H9 (cell line): ENCODE data around the gene CEP83. TPM values are rescaled to one million over a fixed set of nuclear protein-coding genes. Genes with fewer than 3 reads are reported as not detected.

Experiments
- DNase-seq: peaks from one replicate; pipeline ENCODE4 v3.0.0-alpha.2; 2017
- H2AFZ ChIP-seq: one replicate; pipeline ENCODE4 v1.6.1; 2013; ENCODE audit warnings: mild to moderate bottlenecking, low read length, control low read depth, moderate library complexity
- H2AK5ac ChIP-seq: 2 replicates; pipeline ENCODE4 v1.6.1; 2013; ENCODE audit warnings: low read length, control low read depth, mixed read lengths; ENCODE audit not compliant: insufficient read length
- H2BK120ac ChIP-seq: one replicate; pipeline ENCODE4 v1.6.1; 2013; ENCODE audit warnings: low read depth, mild to moderate bottlenecking, low read length, control low read depth, inconsistent platforms; ENCODE audit not compliant: poor library complexity, severe bottlenecking
- H2BK12ac ChIP-seq: 2 replicates; pipeline ENCODE4 v1.6.1; 2013; ENCODE audit warnings: low read length, control low read depth, mixed read lengths, low read depth; ENCODE audit not compliant: insufficient read length
- H2BK15ac ChIP-seq: 2 replicates; pipeline ENCODE4 v1.6.1; 2013; ENCODE audit warnings: low read depth, low read length, control low read depth
- H2BK20ac ChIP-seq: one replicate; pipeline ENCODE4 v1.6.1; 2013; ENCODE audit warnings: low read depth, mild to moderate bottlenecking, low read length, control low read depth, inconsistent platforms; ENCODE audit not compliant: poor library complexity, severe bottlenecking
- H2BK5ac ChIP-seq: 2 replicates; pipeline ENCODE4 v1.6.1; 2013; ENCODE audit warnings: low read length, control low read depth, mixed read lengths; ENCODE audit not compliant: insufficient read length
- H3K14ac ChIP-seq: 2 replicates; pipeline ENCODE4 v1.6.1; 2013; ENCODE audit warnings: low read length, control low read depth; ENCODE audit not compliant: insufficient read depth
- H3K18ac ChIP-seq: 2 replicates; pipeline ENCODE4 v1.6.1; 2013; ENCODE audit warnings: low read depth, mild to moderate bottlenecking, mixed read lengths, low read length, control low read depth; ENCODE audit not compliant: insufficient read length
- H3K23ac ChIP-seq: 2 replicates; pipeline ENCODE4 v1.6.1; 2013; ENCODE audit warnings: low read length, control low read depth, mixed read lengths, low read depth; ENCODE audit not compliant: insufficient read length
- H3K23me2 ChIP-seq: 2 replicates; pipeline ENCODE4 v1.6.1; 2013; ENCODE audit warnings: low read depth, mild to moderate bottlenecking, mixed read lengths, low read length, control low read depth; ENCODE audit not compliant: insufficient read length, poor library complexity, severe bottlenecking
- H3K27ac ChIP-seq: 2 replicates; pipeline ENCODE4 v1.5.1; 2013; ENCODE audit warnings: low read length, control low read depth, mixed read lengths, low read depth; ENCODE audit not compliant: insufficient read length
- H3K27me3 ChIP-seq: 2 replicates; pipeline ENCODE4 v1.6.1; 2013; ENCODE audit warnings: low read length, control low read depth, inconsistent platforms; ENCODE audit not compliant: insufficient read depth
- H3K4ac ChIP-seq: 2 replicates; pipeline ENCODE4 v1.6.1; 2013; ENCODE audit warnings: low read depth, mild to moderate bottlenecking, control low read depth, inconsistent platforms, low read length, moderate library complexity
- H3K4me1 ChIP-seq: 2 replicates; pipeline ENCODE4 v1.6.1; 2013; ENCODE audit warnings: low read length, control low read depth, inconsistent platforms; ENCODE audit not compliant: insufficient read depth
- H3K4me2 ChIP-seq: 2 replicates; pipeline ENCODE4 v1.6.1; 2013; ENCODE audit warnings: low read length, control low read depth, mixed read lengths; ENCODE audit not compliant: insufficient read length, insufficient read depth
- H3K56ac ChIP-seq: 2 replicates; pipeline ENCODE4 v1.6.1; 2013; ENCODE audit warnings: low read depth, mild to moderate bottlenecking, mixed read lengths, low read length, control low read depth; ENCODE audit not compliant: insufficient read length
- H3K79me1 ChIP-seq: 2 replicates; pipeline ENCODE4 v1.6.1; 2013; ENCODE audit warnings: low read depth, mild to moderate bottlenecking, moderate library complexity, low read length, control low read depth, inconsistent platforms; ENCODE audit not compliant: insufficient read depth, poor library complexity, severe bottlenecking
- H3K79me2 ChIP-seq: 2 replicates; pipeline ENCODE4 v1.6.1; 2013; ENCODE audit warnings: low read length, control low read depth, inconsistent platforms; ENCODE audit not compliant: insufficient read depth
- H3K9ac ChIP-seq: 2 replicates; pipeline ENCODE4 v1.6.1; 2013; ENCODE audit warnings: low read length, control low read depth, mixed read lengths; ENCODE audit not compliant: insufficient read length; ENCODE audit errors: extremely low read depth
- H3K9me3 ChIP-seq: one replicate; pipeline ENCODE4 v1.6.1; 2013; ENCODE audit warnings: low read depth, low read length, inconsistent platforms; ENCODE audit not compliant: control insufficient read depth
- H3T11ph ChIP-seq: one replicate; pipeline ENCODE4 v1.6.1; 2013; ENCODE audit warnings: mild to moderate bottlenecking, low read length, control low read depth, inconsistent platforms
- H4K20me1 ChIP-seq: one replicate; pipeline ENCODE4 v1.6.1; 2013; ENCODE audit not compliant: control insufficient read depth, insufficient read length, insufficient read depth
- H4K5ac ChIP-seq: 2 replicates; pipeline ENCODE4 v1.6.1; 2013; ENCODE audit warnings: low read depth, mild to moderate bottlenecking, mixed read lengths, low read length, control low read depth; ENCODE audit not compliant: insufficient read length
- H4K8ac ChIP-seq: replicated peaks from 2 replicates; pipeline ENCODE4 v1.6.1; 2013; ENCODE audit warnings: low read length, control low read depth, mixed read lengths, low read depth; ENCODE audit not compliant: insufficient read length
- H4K91ac ChIP-seq: 2 replicates; pipeline ENCODE4 v1.6.1; 2013; ENCODE audit warnings: low read depth, mild to moderate bottlenecking, moderate library complexity, mixed read lengths, low read length, control low read depth; ENCODE audit not compliant: insufficient read length
- H3K27ac Mint-ChIP-seq, 3 experiments: 2 replicates in 2 of 3; 3 replicates in 1 of 3; pipeline ENCODE4 v1.8.0; 2020 to 2021; ENCODE audit warnings: mixed read lengths in 3 of 3, mild to moderate bottlenecking in 1 of 3, moderate library complexity in 1 of 3
- H3K27me3 Mint-ChIP-seq: 2 replicates; pipeline ENCODE4 v1.8.0; 2021; ENCODE audit warnings: low read depth, mild to moderate bottlenecking, moderate library complexity, mixed read lengths
- H3K36me3 Mint-ChIP-seq, 3 experiments: 2 replicates in 2 of 3; 3 replicates in 1 of 3; pipeline ENCODE4 v1.8.0; 2020 to 2021; ENCODE audit warnings: low read depth in 3 of 3, mixed read lengths in 3 of 3; ENCODE audit not compliant: insufficient read depth in 1 of 3
- H3K4me1 Mint-ChIP-seq, 2 experiments: 2 replicates each; pipeline ENCODE4 v1.8.0; 2020; ENCODE audit warnings: mixed read lengths in 2 of 2
- H3K4me3 Mint-ChIP-seq, 2 experiments: 2 replicates in 1 of 2; 3 replicates in 1 of 2; pipeline ENCODE4 v1.8.0; 2020 to 2021; ENCODE audit warnings: mild to moderate bottlenecking in 2 of 2, mixed read lengths in 2 of 2, moderate library complexity in 1 of 2
- H3K9me3 Mint-ChIP-seq, 2 experiments: 2 replicates in 1 of 2; 3 replicates in 1 of 2; pipeline ENCODE4 v1.8.0; 2020; ENCODE audit warnings: mild to moderate bottlenecking in 2 of 2, mixed read lengths in 2 of 2, moderate library complexity in 1 of 2
- total RNA-seq: library from RNA; stranded (reverse); gene quantifications from 2 replicates; pipeline ENCODE4 v1.2.1, GENCODE V29; 2021
- TF ChIP-seq, protein P1 (sequence below): fragments of 200-600 bp; sonication (generic); conservative IDR thresholded peaks from 3 replicates; pipeline ENCODE4 v1.8.0; 2021; ENCODE audit warnings: antibody characterized with exemption, mild to moderate bottlenecking

The CEP83 gene
- total RNA-seq, 1 experiment from 2014 or later, result 26.5 TPM

DNA sequence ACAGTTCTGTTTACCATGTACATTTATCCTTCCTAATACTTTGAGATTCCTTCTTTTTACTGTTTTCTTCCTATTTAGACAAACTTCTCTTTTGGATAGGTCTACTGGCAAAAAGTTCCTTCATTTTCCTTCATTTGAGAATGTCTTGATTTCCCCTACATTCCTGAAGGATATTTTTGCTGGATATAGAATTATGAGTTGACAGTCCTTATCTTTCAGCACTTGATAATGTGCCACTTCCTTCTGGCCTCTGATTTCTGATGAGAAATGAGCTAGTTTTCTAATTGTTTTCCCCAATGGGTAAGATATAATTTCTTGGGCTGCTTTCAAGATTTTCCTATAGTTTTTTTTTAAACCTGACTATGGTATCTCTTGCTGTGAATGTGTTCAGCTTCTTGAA, 75.6 kb downstream of the CEP83 start:
- no peak overlapping the region for H2BK120ac ChIP-seq
- H3K4me1 ChIP-seq, result no peaks in the 10 kb centered on the region
- H4K20me1 ChIP-seq, result no peaks in the 10 kb centered on the region
- no peak overlapping the region for H2BK20ac ChIP-seq
- H2AFZ ChIP-seq, result no peak overlapping the region
- H3K9ac ChIP-seq, result no peak overlapping the region
- no peak overlapping the region for H3K4me2 ChIP-seq
- H2BK12ac ChIP-seq, result no peak overlapping the region
- H4K8ac ChIP-seq, result no peak overlapping the region
- no peak overlapping the region for H3T11ph ChIP-seq
- H4K5ac ChIP-seq, result no peak overlapping the region
- H4K91ac ChIP-seq, result no peak overlapping the region
- no peak overlapping the region for H2BK15ac ChIP-seq
- no peaks in the 10 kb centered on the region for H3K79me1 ChIP-seq
- no peaks in the 10 kb centered on the region for H3K4me1 Mint-ChIP-seq
- H3K36me3 Mint-ChIP-seq, result peaks cover 19 to 22% (median 20%) of the 10 kb centered on the region in 3 experiments; a peak in 6 of 7 replicates
- H3K79me2 ChIP-seq, result no peaks in the 10 kb centered on the region
- TF ChIP-seq, protein P1, sequence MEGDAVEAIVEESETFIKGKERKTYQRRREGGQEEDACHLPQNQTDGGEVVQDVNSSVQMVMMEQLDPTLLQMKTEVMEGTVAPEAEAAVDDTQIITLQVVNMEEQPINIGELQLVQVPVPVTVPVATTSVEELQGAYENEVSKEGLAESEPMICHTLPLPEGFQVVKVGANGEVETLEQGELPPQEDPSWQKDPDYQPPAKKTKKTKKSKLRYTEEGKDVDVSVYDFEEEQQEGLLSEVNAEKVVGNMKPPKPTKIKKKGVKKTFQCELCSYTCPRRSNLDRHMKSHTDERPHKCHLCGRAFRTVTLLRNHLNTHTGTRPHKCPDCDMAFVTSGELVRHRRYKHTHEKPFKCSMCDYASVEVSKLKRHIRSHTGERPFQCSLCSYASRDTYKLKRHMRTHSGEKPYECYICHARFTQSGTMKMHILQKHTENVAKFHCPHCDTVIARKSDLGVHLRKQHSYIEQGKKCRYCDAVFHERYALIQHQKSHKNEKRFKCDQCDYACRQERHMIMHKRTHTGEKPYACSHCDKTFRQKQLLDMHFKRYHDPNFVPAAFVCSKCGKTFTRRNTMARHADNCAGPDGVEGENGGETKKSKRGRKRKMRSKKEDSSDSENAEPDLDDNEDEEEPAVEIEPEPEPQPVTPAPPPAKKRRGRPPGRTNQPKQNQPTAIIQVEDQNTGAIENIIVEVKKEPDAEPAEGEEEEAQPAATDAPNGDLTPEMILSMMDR, result no peak
- no peaks in the 10 kb centered on the region for H3K27me3 ChIP-seq
- no peak overlapping the region for H3K14ac ChIP-seq
- no peak overlapping the region for H3K56ac ChIP-seq
- no peak overlapping the region for H3K27ac ChIP-seq
- H3K27me3 Mint-ChIP-seq, result no peaks in the 10 kb centered on the region
- DNase-seq, result no peak
- H3K9me3 Mint-ChIP-seq, result peaks cover 5 to 7% of the 10 kb centered on the region in 2 experiments; a peak in 4 of 5 replicates
- no peak overlapping the region for H3K18ac ChIP-seq
- no peaks in the 10 kb centered on the region for H3K9me3 ChIP-seq
- no peak overlapping the region for H3K27ac Mint-ChIP-seq
- no peak overlapping the region for H3K4me3 Mint-ChIP-seq
- H3K4ac ChIP-seq, result no peak overlapping the region
- no peak overlapping the region for H2AK5ac ChIP-seq
- H2BK5ac ChIP-seq, result no peak overlapping the region
- no peak overlapping the region for H3K23ac ChIP-seq
- H3K23me2 ChIP-seq, result no peaks in the 10 kb centered on the region
